K562 (cell line): ENCODE results near the gene MCCC1. TPM values are rescaled to one million over a fixed set of nuclear protein-coding genes. Genes with fewer than 3 reads are reported as not detected.

ENCODE experiments used
- BHLHE40 ChIP-seq: IDR thresholded peaks from 2 replicates; pipeline ENCODE4 v1.6.1; 2011; ENCODE audit warnings: low read length, improper control_type of control experiment
- DLX4 ChIP-seq: fragments of 250-450 bp; sonication (Bioruptor Pico); IDR thresholded peaks from 2 replicates; pipeline ENCODE4 v1.6.1; 2021; ENCODE audit warnings: mild to moderate bottlenecking
- FUS ChIP-seq: fragments of 200-400 bp; formaldehyde crosslinking; optimal IDR thresholded peaks from 2 replicates; pipeline ENCODE3; 2017; ENCODE audit warnings: low read depth, low read length
- HMBOX1 ChIP-seq: sonication (generic); IDR thresholded peaks from 2 replicates; pipeline ENCODE4 v1.6.1; 2016
- MEF2A ChIP-seq: IDR thresholded peaks from 2 replicates; pipeline ENCODE4 v1.6.1; 2011; ENCODE audit warnings: low read depth, mild to moderate bottlenecking, low read length, moderate library complexity; ENCODE audit not compliant: control insufficient read depth
- NCOA2 ChIP-seq, 2 experiments: fragments of 450-650 bp; IDR thresholded peaks; 2 replicates each; pipeline ENCODE4 v1.6.1; 2018; ENCODE audit warnings: mild to moderate bottlenecking in 2 of 2, moderate library complexity in 1 of 2; ENCODE audit not compliant: partially characterized antibody in 2 of 2
- PRPF4 ChIP-seq: fragments of 200-400 bp; formaldehyde crosslinking; IDR thresholded peaks from one replicate; pipeline ENCODE4 v1.6.1; 2017; ENCODE audit warnings: low read length, low read depth, mild to moderate bottlenecking; ENCODE audit not compliant: insufficient read depth, poor library complexity, severe bottlenecking
- RNF2 ChIP-seq: sonication (generic); IDR thresholded peaks from 2 replicates; pipeline ENCODE4 v1.6.1; 2016
- SMAD1 ChIP-seq: fragments of 150-350 bp; IDR thresholded peaks from 2 replicates; pipeline ENCODE4 v1.6.1; 2014; ENCODE audit warnings: low read length, low read depth; ENCODE audit not compliant: partially characterized antibody
- SMARCE1 ChIP-seq: fragments of 450-650 bp; IDR thresholded peaks from 2 replicates; pipeline ENCODE4 v1.7.1; 2016; ENCODE audit warnings: mild to moderate bottlenecking
- STAG1 ChIP-seq: sonication (generic); formaldehyde crosslinking; IDR thresholded peaks from 2 replicates; pipeline ENCODE4 v1.5.0; 2020; ENCODE audit warnings: missing genetic modification reagents, borderline replicate concordance
- TAF1 ChIP-seq: IDR thresholded peaks from 2 replicates; pipeline ENCODE4 v1.6.1; 2011; ENCODE audit warnings: mild to moderate bottlenecking, low read length, moderate library complexity; ENCODE audit not compliant: insufficient read depth, control insufficient read depth, severe bottlenecking; ENCODE audit errors: extremely low read depth
- ZBTB49 ChIP-seq: sonication (generic); formaldehyde crosslinking; IDR thresholded peaks from 2 replicates; pipeline ENCODE4 v1.8.0; 2022; ENCODE audit warnings: missing genetic modification reagents, mild to moderate bottlenecking, borderline replicate concordance
- polyA plus RNA-seq, 8 experiments: library from polyadenylated mRNA; depleted of rRNA in 4 of 8; stranded (reverse) in 5 of 8; unstranded in 3 of 8; fragments of >200 nt; fragmentation: Nextera tagmentation in 2 of 8; fragmentation: Illumina TruSeq in 1 of 8; extraction: Ambion mirVana in 2 of 8; extraction: Trizol in 1 of 8; gene quantifications; 2 replicates each; pipeline versions ENCODE4 v1.2.1 to v1.2.3, GENCODE V29; 2011 to 2014; ENCODE audit warnings: inconsistent platforms in 1 of 8, missing spikeins in 1 of 8
- total RNA-seq, 7 experiments: library from RNA; depleted of rRNA in 6 of 7; stranded (reverse); fragments of >200 nt in 6 of 7; fragmentation: Illumina TruSeq in 2 of 7; extraction: Trizol in 2 of 7; gene quantifications; 2 replicates each; pipeline versions ENCODE4 v1.2.1 to v1.2.3, GENCODE V29; 2011 to 2021; ENCODE audit warnings: low replicate concordance in 1 of 7
- TF ChIP-seq, protein P1 (sequence below): fragments of 450-650 bp; IDR thresholded peaks from 2 replicates; pipeline ENCODE4 v1.6.1; 2016
- TF ChIP-seq, protein P2 (sequence below): fragments of 250-450 bp; sonication (Bioruptor Pico); IDR thresholded peaks from 2 replicates; pipeline ENCODE4 v1.4.0; 2020; ENCODE audit warnings: mild to moderate bottlenecking, moderate library complexity
- TF ChIP-seq, protein P3 (sequence below): fragments of 450-650 bp; formaldehyde crosslinking; IDR thresholded peaks from 2 replicates; pipeline ENCODE4 v1.4.0; 2020; ENCODE audit warnings: mild to moderate bottlenecking, moderate library complexity
- TF ChIP-seq, protein P4 (sequence below), 2 experiments: fragments of 450-650 bp; conservative IDR thresholded peaks; 2 replicates each; pipeline ENCODE4 v1.6.1; 2017; ENCODE audit warnings: mild to moderate bottlenecking in 2 of 2, moderate library complexity in 2 of 2

Gene MCCC1
- total and polyA plus RNA-seq, 9 of the 15 experiments (the other 6 are each of a cell fraction or from before 2014, with no cell fraction given), result 13.7 to 26.9 (median 23.0) TPM

DNA sequence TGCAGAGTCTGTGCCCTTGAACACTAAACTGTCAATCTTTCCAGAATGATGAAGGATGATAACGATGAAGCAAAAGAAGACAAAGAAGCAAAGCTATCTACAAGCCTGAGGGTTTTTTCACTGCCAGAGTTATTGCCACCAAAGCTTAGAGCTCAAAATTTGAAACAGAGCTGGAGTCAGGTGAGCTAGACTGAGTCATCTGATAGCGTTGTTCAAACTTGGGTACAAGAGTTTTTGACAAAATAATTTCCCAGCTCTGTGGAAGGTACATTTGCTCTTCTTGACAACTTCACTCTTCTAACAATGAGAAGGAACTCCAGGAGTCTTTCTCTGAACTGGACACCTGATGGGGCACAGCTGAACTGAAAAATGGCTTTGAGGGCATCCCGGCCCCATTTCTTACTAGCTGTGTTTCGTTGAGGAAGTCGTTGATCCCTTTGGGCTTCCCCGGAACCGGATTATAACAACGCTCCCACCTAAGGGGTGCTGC is 715 bp downstream of the MCCC1 start (continued):
- TF ChIP-seq SMARCE1 (no peak), BHLHE40 (no peak), RNF2 (no peak), TAF1 (no peak), PRPF4 (no peak), NCOA2 (IDR thresholded peaks at IDR 0.05; ENCODE audit: partially characterized antibody in 2 of 2) (no peak), HMBOX1 (0 out of 2 replicates have a peak, but pooled peaks have one; percentile 26), SMAD1 (no peak), FUS (no peak), STAG1 (CRISPR knock-in tag) (no peak), DLX4 (no peak), ZBTB49 (CRISPR knock-in tag) (no peak), MEF2A (no peak)
- TF ChIP-seq, protein P1, sequence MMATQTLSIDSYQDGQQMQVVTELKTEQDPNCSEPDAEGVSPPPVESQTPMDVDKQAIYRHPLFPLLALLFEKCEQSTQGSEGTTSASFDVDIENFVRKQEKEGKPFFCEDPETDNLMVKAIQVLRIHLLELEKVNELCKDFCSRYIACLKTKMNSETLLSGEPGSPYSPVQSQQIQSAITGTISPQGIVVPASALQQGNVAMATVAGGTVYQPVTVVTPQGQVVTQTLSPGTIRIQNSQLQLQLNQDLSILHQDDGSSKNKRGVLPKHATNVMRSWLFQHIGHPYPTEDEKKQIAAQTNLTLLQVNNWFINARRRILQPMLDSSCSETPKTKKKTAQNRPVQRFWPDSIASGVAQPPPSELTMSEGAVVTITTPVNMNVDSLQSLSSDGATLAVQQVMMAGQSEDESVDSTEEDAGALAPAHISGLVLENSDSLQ, result peak; percentile 44; the same call in 1 of the 2 replicates
- TF ChIP-seq, protein P2, sequence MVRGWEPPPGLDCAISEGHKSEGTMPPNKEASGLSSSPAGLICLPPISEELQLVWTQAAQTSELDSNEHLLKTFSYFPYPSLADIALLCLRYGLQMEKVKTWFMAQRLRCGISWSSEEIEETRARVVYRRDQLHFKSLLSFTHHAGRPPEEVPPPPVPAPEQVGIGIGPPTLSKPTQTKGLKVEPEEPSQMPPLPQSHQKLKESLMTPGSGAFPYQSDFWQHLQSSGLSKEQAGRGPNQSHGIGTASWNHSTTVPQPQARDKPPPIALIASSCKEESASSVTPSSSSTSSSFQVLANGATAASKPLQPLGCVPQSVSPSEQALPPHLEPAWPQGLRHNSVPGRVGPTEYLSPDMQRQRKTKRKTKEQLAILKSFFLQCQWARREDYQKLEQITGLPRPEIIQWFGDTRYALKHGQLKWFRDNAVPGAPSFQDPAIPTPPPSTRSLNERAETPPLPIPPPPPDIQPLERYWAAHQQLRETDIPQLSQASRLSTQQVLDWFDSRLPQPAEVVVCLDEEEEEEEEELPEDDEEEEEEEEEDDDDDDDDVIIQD (CRISPR knock-in tag), result no peak
- TF ChIP-seq, protein P3, sequence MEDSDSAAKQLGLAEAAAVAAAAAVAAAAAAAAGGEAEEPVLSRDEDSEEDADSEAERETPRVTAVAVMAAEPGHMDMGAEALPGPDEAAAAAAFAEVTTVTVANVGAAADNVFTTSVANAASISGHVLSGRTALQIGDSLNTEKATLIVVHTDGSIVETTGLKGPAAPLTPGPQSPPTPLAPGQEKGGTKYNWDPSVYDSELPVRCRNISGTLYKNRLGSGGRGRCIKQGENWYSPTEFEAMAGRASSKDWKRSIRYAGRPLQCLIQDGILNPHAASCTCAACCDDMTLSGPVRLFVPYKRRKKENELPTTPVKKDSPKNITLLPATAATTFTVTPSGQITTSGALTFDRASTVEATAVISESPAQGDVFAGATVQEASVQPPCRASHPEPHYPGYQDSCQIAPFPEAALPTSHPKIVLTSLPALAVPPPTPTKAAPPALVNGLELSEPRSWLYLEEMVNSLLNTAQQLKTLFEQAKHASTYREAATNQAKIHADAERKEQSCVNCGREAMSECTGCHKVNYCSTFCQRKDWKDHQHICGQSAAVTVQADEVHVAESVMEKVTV (CRISPR knock-in tag), result no peak
- TF ChIP-seq, protein P4, sequence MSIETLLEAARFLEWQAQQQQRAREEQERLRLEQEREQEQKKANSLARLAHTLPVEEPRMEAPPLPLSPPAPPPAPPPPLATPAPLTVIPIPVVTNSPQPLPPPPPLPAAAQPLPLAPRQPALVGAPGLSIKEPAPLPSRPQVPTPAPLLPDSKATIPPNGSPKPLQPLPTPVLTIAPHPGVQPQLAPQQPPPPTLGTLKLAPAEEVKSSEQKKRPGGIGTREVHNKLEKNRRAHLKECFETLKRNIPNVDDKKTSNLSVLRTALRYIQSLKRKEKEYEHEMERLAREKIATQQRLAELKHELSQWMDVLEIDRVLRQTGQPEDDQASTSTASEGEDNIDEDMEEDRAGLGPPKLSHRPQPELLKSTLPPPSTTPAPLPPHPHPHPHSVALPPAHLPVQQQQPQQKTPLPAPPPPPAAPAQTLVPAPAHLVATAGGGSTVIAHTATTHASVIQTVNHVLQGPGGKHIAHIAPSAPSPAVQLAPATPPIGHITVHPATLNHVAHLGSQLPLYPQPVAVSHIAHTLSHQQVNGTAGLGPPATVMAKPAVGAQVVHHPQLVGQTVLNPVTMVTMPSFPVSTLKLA (conservative IDR thresholded peaks at IDR 0.05), result no peak
